Measurements from ENCODE around the gene PLXNB2.

Gene PLXNB2

DNA sequence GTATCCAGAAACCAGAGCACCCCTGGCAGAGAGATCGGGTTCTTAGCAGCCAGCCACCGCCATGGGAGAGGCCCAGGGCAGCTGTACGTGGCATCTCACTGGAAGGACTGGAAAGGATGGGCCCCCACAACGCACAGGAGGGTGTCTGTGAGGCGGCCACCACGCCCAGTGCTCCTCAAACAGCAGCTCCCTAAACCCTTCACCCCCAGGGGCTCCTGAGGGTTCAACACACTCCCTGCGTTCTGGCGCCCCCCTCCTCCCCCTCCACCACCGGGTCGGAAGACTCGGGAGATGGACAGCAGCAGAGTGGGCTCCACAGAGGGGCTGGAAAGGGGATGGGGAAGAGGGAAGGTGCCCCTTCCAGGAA, 47.0 kb downstream of the PLXNB2 start:
- Histone ChIP-seq H3K9ac (ENCODE audit: low read length) (no peak overlapping the region), H3K4me1 (ENCODE audit: control insufficient read depth, insufficient read depth, low read length) (peaks cover 14% of the 10 kb centered on the region), H3K27ac (ENCODE audit: low read depth, low read length) (no peak overlapping the region), H3K36me3 (ENCODE audit: control insufficient read depth, insufficient read depth, low read length) (peaks cover 10% of the 10 kb centered on the region; the same call in 1 of the 2 replicates), H3K27me3 (ENCODE audit: control insufficient read depth, insufficient read depth, low read length) (peaks cover 46% of the 10 kb centered on the region), H3K9me3 (ENCODE audit: control insufficient read depth, insufficient read depth, low read depth, low read length) (no peaks in the 10 kb centered on the region), H3K4me3 (ENCODE audit: low read depth, low read length) (peak overlapping the region; percentile 77)

DNA sequence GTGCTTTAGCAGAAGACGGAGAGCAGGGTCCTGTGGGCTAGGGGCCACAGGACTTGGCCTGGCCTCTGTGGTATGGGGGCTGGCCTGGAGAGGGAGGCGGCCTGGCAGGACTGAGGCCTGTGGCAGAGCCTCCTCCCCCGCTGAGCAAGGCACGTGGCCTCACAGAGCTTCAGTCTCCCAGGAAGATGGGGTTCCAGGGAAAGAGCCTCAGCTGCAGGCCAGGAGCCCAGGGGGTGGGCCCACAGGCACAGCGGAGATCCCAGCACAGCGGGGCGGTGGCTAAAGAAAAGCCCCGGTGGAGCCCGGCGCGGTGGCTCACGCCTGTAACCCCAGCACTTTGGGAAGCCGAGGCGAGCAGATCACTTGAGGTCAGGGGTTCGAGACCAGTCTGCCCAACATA, 48.1 kb downstream of the PLXNB2 start:
- Histone ChIP-seq H3K27me3 (ENCODE audit: control insufficient read depth, insufficient read depth, low read length) (peaks cover 34% of the 10 kb centered on the region), H3K36me3 (ENCODE audit: control insufficient read depth, insufficient read depth, low read length) (peaks cover 14% of the 10 kb centered on the region), H3K4me1 (ENCODE audit: control insufficient read depth, insufficient read depth, low read length) (peaks cover 14% of the 10 kb centered on the region), H3K27ac (ENCODE audit: low read depth, low read length) (no peak overlapping the region), H3K9me3 (ENCODE audit: control insufficient read depth, insufficient read depth, low read depth, low read length) (no peaks in the 10 kb centered on the region), H3K9ac (ENCODE audit: low read length) (no peak overlapping the region), H3K4me3 (ENCODE audit: low read depth, low read length) (no peak overlapping the region)

GRCh38 chr22:50258361-50259292, 48.8 kb downstream of the PLXNB2 start:
- peaks cover 16% of the 10 kb centered on the region for H3K36me3 ChIP-seq (ENCODE audit: control insufficient read depth, insufficient read depth, low read length)
- H3K27ac ChIP-seq (ENCODE audit: low read depth, low read length) = no peak overlapping the region
- H3K27me3 ChIP-seq (ENCODE audit: control insufficient read depth, insufficient read depth, low read length) = peaks cover 29% of the 10 kb centered on the region
- no peak overlapping the region for H3K9ac ChIP-seq (ENCODE audit: low read length)
- no peaks in the 10 kb centered on the region for H3K9me3 ChIP-seq (ENCODE audit: control insufficient read depth, insufficient read depth, low read depth, low read length)
- H3K4me1 ChIP-seq (ENCODE audit: control insufficient read depth, insufficient read depth, low read length) = peaks cover 14% of the 10 kb centered on the region
- no peak overlapping the region for H3K4me3 ChIP-seq (ENCODE audit: low read depth, low read length)

DNA sequence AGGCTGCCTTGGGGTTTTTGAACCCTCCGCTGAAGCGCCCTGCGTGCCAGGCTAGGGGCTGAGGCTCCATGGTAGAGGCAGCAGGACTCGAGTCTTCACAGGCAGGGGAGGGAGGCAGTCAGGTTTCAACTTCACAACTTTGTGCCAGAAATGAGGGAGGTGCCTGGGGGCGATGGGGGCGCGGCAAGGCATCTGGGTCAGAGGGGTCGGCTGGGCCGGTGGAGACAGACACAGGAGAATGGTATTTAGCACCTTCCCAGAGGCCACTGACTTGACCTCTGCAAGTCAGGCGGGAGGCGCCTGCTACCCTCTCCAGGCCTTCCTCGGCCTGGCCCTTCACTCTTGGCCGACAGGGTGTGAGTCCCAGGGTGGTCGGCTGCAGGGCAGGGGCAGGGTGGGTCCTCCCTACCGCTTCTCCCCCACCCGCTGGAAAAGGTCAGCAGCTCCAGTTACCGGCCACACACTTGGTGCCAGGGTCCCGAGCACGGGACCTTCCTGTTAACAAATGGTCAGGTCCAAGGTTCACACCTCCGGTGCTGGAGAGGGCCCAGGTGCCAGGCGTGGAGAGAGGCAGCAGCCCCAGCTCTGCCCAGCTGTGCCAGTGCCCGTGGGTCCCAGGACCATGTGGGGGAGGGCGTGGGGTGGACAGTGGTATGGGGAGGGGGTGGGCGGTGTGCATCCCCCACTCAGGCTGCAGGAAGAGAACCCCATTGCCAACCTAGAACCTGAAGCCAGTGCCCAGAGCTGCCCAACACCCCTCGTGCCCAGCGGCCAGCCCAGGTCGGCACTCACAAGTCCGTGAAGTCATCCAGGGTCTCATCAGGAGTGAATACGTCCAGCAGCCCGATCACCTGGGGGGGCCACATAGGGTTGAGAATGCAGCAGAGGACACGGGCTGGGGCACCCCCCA, 49.7 kb downstream of the PLXNB2 start:
- H3K27me3 ChIP-seq (ENCODE audit: control insufficient read depth, insufficient read depth, low read length) = peaks cover 19% of the 10 kb centered on the region
- H3K9me3 ChIP-seq (ENCODE audit: control insufficient read depth, insufficient read depth, low read depth, low read length) = no peaks in the 10 kb centered on the region
- peaks cover 9% of the 10 kb centered on the region for H3K4me1 ChIP-seq (ENCODE audit: control insufficient read depth, insufficient read depth, low read length)
- H3K36me3 ChIP-seq (ENCODE audit: control insufficient read depth, insufficient read depth, low read length) = peaks cover 16% of the 10 kb centered on the region
- no peak overlapping the region for H3K9ac ChIP-seq (ENCODE audit: low read length)
- no peak overlapping the region for H3K4me3 ChIP-seq (ENCODE audit: low read depth, low read length)
- no peak overlapping the region for H3K27ac ChIP-seq (ENCODE audit: low read depth, low read length)

GRCh38 chr22:50257041-50257440, 50.4 kb downstream of the PLXNB2 start:
- Histone ChIP-seq H3K36me3 (ENCODE audit: control insufficient read depth, insufficient read depth, low read length) (peaks cover 16% of the 10 kb centered on the region), H3K4me1 (ENCODE audit: control insufficient read depth, insufficient read depth, low read length) (peaks cover 3% of the 10 kb centered on the region)

GRCh38 chr22:50256258-50256862, 51.1 kb downstream of the PLXNB2 start:
- Histone ChIP-seq H3K27ac (ENCODE audit: low read depth, low read length) (no peak overlapping the region), H3K9me3 (ENCODE audit: control insufficient read depth, insufficient read depth, low read depth, low read length) (no peaks in the 10 kb centered on the region), H3K36me3 (ENCODE audit: control insufficient read depth, insufficient read depth, low read length) (peaks cover 16% of the 10 kb centered on the region), H3K9ac (ENCODE audit: low read length) (no peak overlapping the region), H3K4me1 (ENCODE audit: control insufficient read depth, insufficient read depth, low read length) (peaks cover 7% of the 10 kb centered on the region), H3K27me3 (ENCODE audit: control insufficient read depth, insufficient read depth, low read length) (peaks cover 11% of the 10 kb centered on the region), H3K4me3 (ENCODE audit: low read depth, low read length) (no peak overlapping the region)

More at GRCh38 chr22:50257041-50257440, 50.4 kb downstream of the PLXNB2 start:
- Histone ChIP-seq H3K4me3 (ENCODE audit: low read depth, low read length) (no peak overlapping the region), H3K9ac (ENCODE audit: low read length) (no peak overlapping the region), H3K9me3 (ENCODE audit: control insufficient read depth, insufficient read depth, low read depth, low read length) (no peaks in the 10 kb centered on the region), H3K27ac (ENCODE audit: low read depth, low read length) (no peak overlapping the region), H3K27me3 (ENCODE audit: control insufficient read depth, insufficient read depth, low read length) (peaks cover 13% of the 10 kb centered on the region)

DNA sequence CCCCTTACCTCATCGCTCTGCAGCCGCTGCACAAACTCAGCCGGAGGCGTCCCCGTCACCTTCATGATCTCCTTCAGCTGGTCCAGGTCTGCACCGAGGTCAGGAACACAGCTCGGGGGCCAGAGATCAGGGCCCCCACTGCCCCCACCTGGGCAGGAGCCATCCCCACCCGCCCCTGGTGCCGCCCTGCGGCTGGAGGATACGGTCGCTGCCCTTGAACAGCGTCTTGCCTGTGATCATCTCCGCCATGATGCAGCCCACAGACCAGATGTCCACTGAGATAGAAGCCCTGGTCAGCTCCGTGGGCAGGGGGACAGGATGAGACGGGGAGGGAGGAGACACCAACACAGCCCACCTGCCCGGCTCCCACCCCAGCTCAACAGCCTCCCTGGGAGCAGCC, 51.8 kb downstream of the PLXNB2 start:
- Histone ChIP-seq H3K4me3 (ENCODE audit: low read depth, low read length) (no peak overlapping the region), H3K9ac (ENCODE audit: low read length) (no peak overlapping the region), H3K9me3 (ENCODE audit: control insufficient read depth, insufficient read depth, low read depth, low read length) (no peaks in the 10 kb centered on the region), H3K27ac (ENCODE audit: low read depth, low read length) (no peak overlapping the region), H3K4me1 (ENCODE audit: control insufficient read depth, insufficient read depth, low read length) (peaks cover 7% of the 10 kb centered on the region), H3K36me3 (ENCODE audit: control insufficient read depth, insufficient read depth, low read length) (peaks cover 16% of the 10 kb centered on the region), H3K27me3 (ENCODE audit: control insufficient read depth, insufficient read depth, low read length) (peaks cover 6% of the 10 kb centered on the region)

- H3K4me1 ChIP-seq (ENCODE audit: control insufficient read depth, insufficient read depth, low read length) = peaks cover 9% of the 10 kb centered on the region
- no peaks in the 10 kb centered on the region for H3K9me3 ChIP-seq (ENCODE audit: control insufficient read depth, insufficient read depth, low read depth, low read length)
- H3K4me3 ChIP-seq (ENCODE audit: low read depth, low read length) = no peak overlapping the region
- H3K27me3 ChIP-seq (ENCODE audit: control insufficient read depth, insufficient read depth, low read length) = peaks cover 1% of the 10 kb centered on the region
- peaks cover 16% of the 10 kb centered on the region for H3K36me3 ChIP-seq (ENCODE audit: control insufficient read depth, insufficient read depth, low read length)
- H3K27ac ChIP-seq (ENCODE audit: low read depth, low read length) = no peak overlapping the region
- no peak overlapping the region for H3K9ac ChIP-seq (ENCODE audit: low read length)
Observed at GRCh38 chr22:50255099-50255498, 52.3 kb downstream of the PLXNB2 start.

DNA sequence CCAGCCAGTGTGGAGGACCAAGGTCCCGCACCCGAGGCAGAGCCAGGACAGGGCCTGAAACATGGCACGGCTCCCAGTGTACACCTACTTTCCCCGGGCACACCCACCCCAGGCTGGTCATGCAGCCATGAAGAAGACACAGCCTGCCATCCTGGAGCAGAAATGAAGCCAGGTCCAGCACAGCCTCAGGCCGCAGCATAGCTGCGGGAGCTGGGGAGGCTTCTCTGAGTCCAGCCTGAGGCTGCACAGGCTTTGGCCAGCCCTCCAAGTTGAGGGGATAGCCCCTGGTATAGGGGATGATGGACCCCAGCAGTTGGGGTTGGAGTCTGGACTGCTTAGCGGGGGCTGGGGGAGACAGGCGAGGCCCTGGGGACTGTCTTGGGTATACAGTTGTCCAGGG, 53.5 kb downstream of the PLXNB2 start:
- H3K9ac ChIP-seq (ENCODE audit: low read length) = no peak overlapping the region
- no peak overlapping the region for H3K4me3 ChIP-seq (ENCODE audit: low read depth, low read length)
- peaks cover 11% of the 10 kb centered on the region for H3K4me1 ChIP-seq (ENCODE audit: control insufficient read depth, insufficient read depth, low read length)
- peaks cover 16% of the 10 kb centered on the region for H3K36me3 ChIP-seq (ENCODE audit: control insufficient read depth, insufficient read depth, low read length)
- H3K27ac ChIP-seq (ENCODE audit: low read depth, low read length) = no peak overlapping the region
- no peaks in the 10 kb centered on the region for H3K9me3 ChIP-seq (ENCODE audit: control insufficient read depth, insufficient read depth, low read depth, low read length)
- no peaks in the 10 kb centered on the region for H3K27me3 ChIP-seq (ENCODE audit: control insufficient read depth, insufficient read depth, low read length)

GRCh38 chr22:50253046-50253915, 54.2 kb downstream of the PLXNB2 start:
- Histone ChIP-seq H3K9ac (ENCODE audit: low read length) (no peak overlapping the region), H3K4me1 (ENCODE audit: control insufficient read depth, insufficient read depth, low read length) (peaks cover 11% of the 10 kb centered on the region), H3K36me3 (ENCODE audit: control insufficient read depth, insufficient read depth, low read length) (peaks cover 16% of the 10 kb centered on the region), H3K27ac (ENCODE audit: low read depth, low read length) (no peak overlapping the region), H3K27me3 (ENCODE audit: control insufficient read depth, insufficient read depth, low read length) (no peaks in the 10 kb centered on the region), H3K4me3 (ENCODE audit: low read depth, low read length) (no peak overlapping the region), H3K9me3 (ENCODE audit: control insufficient read depth, insufficient read depth, low read depth, low read length) (no peaks in the 10 kb centered on the region)

Data from HUES6 (cell line).